Measurements from ENCODE around the gene ZNF195. TPM values are rescaled to one million over a fixed set of nuclear protein-coding genes. Genes with fewer than 3 reads are reported as not detected.
A peak's percentile ranks its signal among the peaks of the same experiment; 100 is the strongest.

The ZNF195 gene
- total and polyA plus RNA-seq, 8 donors = 19.6 to 37.0 (median 34.2) TPM

GRCh38 chr11:3381794-3382193 lies 2.8 kb upstream of the ZNF195 start:
- ATAC-seq (no peak), DNase-seq (no peak)
- intact Hi-C loops (cut with DNase I) = no loop called here
- Histone ChIP-seq H3K4me3 (no peak overlapping the region), H3K4me1 (peaks cover 0 to 20% of the 10 kb centered on the region in 2 donors), H3K27me3 (no peaks in the 10 kb centered on the region), H3K27ac (no peak overlapping the region), H3K36me3 (peaks cover 0 to 7% of the 10 kb centered on the region in 2 donors), H3K9me3 (no peaks in the 10 kb centered on the region)
- no peak for TF ChIP-seq CTCF (IDR thresholded peaks at IDR 0.05)

GRCh38 chr11:3380706-3381545 lies 2.0 kb upstream of the ZNF195 start:
- intact Hi-C loops (cut with DNase I) = no loop called here
- no peaks in the 10 kb centered on the region for H3K27me3 ChIP-seq
- no peak overlapping the region for H3K27ac ChIP-seq
- peak overlapping the region in 1 of 2 donors; percentile 1 for H3K4me3 ChIP-seq
- peaks cover 0 to 9% of the 10 kb centered on the region in 2 donors for H3K36me3 ChIP-seq
- peak in 2 of 4 donors; percentile 42 to 78 for DNase-seq
- H3K4me1 ChIP-seq = peaks cover 0 to 29% of the 10 kb centered on the region in 2 donors
- ATAC-seq = no peak
- TF ChIP-seq CTCF (IDR thresholded peaks at IDR 0.05) = no peak
- H3K9me3 ChIP-seq = no peaks in the 10 kb centered on the region

- Histone ChIP-seq H3K4me1 (peaks cover 0 to 30% of the 10 kb centered on the region in 2 donors), H3K27ac (no peak overlapping the region), H3K9me3 (peaks cover 0 to 3% of the 10 kb centered on the region in 2 donors), H3K27me3 (no peaks in the 10 kb centered on the region), H3K4me3 (no peak overlapping the region), H3K36me3 (peaks cover 0 to 49% of the 10 kb centered on the region in 2 donors)
- intact Hi-C loops (cut with DNase I) = no loop called here
- ATAC-seq (no peak), DNase-seq (no peak)
- no peak for TF ChIP-seq CTCF (IDR thresholded peaks at IDR 0.05)
Observed at GRCh38 chr11:3375552-3375951, 3.4 kb downstream of the ZNF195 start.

GRCh38 chr11:3370311-3370870 lies 8.6 kb downstream of the ZNF195 start:
- intact Hi-C loops (cut with DNase I) = no loop called here
- Histone ChIP-seq H3K9me3 (peaks cover 0 to 22% of the 10 kb centered on the region in 2 donors), H3K27ac (no peak overlapping the region), H3K27me3 (no peaks in the 10 kb centered on the region), H3K4me3 (no peak overlapping the region), H3K4me1 (no peaks in the 10 kb centered on the region), H3K36me3 (peaks cover 3 to 92% of the 10 kb centered on the region in 2 donors)
- TF ChIP-seq CTCF (IDR thresholded peaks at IDR 0.05) = no peak
- no peak for ATAC-seq
- DNase-seq = no peak

GRCh38 chr11:3369366-3369765 lies 9.6 kb downstream of the ZNF195 start:
- no peak for DNase-seq
- peaks cover 5 to 95% of the 10 kb centered on the region in 2 donors for H3K36me3 ChIP-seq
- H3K9me3 ChIP-seq = peaks cover 0 to 32% of the 10 kb centered on the region in 2 donors
- no peak for TF ChIP-seq CTCF (IDR thresholded peaks at IDR 0.05)
- H3K4me1 ChIP-seq = no peaks in the 10 kb centered on the region
- H3K27ac ChIP-seq = no peak overlapping the region
- ATAC-seq = no peak
- intact Hi-C loops (cut with DNase I) = no loop called here
- no peaks in the 10 kb centered on the region for H3K27me3 ChIP-seq
- no peak overlapping the region for H3K4me3 ChIP-seq

Measured in left lung (tissue), 10 donors.